HG03460 (cell line): ENCODE results near the gene AP1G1.
"Not testable (repeated sequence)": the region's sequence is repeated elsewhere in the genome, so short reads cannot be mapped to it uniquely, and the experiment has no call there.

ENCODE experiments used
- ATAC-seq: cut with Tn5 transposase; IDR thresholded peaks from one replicate; pipeline ENCODE4 v1.9.1; 2021; ENCODE audit not compliant: unreplicated experiment

The AP1G1 gene

DNA sequence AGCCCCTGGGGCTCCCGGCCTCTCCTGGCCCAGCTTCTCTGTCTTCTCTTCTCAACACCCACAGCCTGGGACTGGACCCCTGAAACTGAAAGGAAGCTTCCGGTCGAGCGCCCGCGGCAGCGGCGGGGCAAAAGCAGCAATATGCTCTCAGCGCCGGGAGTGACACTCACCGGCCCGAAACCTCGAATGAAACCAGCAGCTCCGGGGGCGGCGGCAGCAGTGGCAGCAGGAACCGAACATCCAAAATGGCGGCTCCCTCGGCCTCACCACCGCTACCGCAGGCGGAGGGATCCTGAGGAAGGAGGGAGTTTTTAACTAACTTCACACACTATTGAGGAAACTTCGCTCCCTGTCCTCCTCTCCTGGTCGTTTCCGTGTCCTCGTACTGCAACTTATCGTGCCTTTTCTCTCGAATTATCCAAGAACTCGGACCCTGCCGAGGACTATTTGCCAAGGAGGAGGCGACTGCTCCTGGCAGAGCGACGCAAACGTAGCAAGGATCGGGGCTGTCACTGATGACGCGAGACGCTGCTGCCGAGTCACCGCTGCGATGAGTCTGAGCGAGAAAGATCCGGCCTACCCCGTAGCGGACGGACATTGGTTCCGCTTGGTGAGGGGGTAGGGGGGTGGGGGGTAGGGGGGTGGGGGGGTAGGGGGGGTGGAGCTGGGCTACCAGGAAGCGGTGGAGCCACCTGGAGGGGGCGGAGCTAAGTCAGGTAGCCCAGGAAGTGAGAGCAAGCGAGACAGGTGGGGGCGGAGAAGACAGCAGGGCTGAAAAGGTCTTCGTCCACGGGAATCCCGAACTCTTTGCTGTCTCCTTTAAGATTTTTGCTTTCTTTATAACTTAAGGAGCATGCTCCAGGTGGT lies at the start of gene AP1G1:
TSS of gene AP1G1 (minus strand) at position 242 of the 867 bp plus-strand sequence. CDS start 19,355 bp downstream, outside the sequence.
- ATAC-seq: peak; percentile 71

- no peak for ATAC-seq
Measured at GRCh38 chr16:71855937-71856662, 47.5 kb upstream of the AP1G1 start.

- ATAC-seq: no peak
Measured at GRCh38 chr16:71854369-71854948, 45.8 kb upstream of the AP1G1 start.

DNA sequence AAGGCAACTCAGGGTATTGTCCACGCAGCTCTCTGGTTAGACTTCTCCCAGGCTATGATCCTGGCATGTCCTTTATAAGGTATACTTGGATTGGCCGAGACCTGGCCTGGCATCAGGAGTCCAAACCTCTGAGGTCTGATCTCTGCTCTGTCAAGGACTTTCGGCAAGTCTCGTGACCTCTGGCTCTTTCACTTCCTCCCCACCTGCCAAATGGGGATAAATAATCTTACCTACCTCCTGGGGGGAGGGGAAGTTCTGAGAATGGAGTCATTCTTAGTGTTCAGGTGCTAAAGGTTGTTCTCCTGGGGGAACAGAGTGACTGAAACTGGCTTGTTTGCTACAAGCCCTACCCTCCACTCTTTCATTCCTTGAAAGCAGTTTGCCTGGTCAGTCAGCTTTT lies 44.8 kb upstream of the AP1G1 start:
- peak; percentile 78 for ATAC-seq

DNA sequence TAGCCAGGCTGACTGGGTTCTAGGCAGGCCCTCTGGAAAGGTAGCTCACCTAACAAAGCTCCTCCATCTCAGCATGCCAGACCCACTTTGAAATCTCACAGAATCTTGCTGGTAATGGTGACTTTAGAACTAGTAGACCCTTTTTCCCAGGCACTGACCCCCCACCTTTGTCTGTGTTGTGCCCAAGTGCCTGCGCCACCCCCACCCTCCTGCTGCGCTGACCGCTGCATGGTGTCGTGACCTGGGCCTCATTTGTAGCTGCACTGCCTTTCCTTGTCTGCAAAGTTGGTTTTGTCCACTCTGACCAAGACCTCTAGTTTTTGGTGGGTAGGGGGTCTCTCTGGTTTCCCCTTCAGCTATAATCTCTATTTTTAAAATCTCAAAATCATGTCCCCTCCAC lies 43.9 kb upstream of the AP1G1 start:
- no peak for ATAC-seq

DNA sequence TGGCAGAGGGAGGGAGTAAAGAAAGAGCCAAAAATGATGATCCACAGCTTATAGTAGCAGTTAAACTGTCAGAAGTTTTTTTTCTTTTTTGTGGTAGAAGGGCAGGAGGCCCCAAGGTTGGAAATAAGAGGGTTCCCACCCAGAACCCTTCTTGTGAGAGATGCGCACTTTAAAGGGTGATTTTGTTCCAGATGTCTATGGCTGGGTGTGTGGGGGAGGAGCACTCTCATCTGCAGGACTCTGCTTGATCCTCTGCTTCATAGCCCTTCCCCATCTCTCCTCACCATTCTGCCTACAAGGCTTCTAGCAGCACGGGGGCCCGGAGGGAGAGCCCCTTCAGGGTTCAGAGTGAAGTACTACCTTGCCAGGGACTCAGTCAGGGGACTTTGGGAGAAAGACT lies 43.5 kb upstream of the AP1G1 start:
- no peak for ATAC-seq

GRCh38 chr16:71851746-71852145 lies 43.1 kb upstream of the AP1G1 start:
- ATAC-seq: no peak

DNA sequence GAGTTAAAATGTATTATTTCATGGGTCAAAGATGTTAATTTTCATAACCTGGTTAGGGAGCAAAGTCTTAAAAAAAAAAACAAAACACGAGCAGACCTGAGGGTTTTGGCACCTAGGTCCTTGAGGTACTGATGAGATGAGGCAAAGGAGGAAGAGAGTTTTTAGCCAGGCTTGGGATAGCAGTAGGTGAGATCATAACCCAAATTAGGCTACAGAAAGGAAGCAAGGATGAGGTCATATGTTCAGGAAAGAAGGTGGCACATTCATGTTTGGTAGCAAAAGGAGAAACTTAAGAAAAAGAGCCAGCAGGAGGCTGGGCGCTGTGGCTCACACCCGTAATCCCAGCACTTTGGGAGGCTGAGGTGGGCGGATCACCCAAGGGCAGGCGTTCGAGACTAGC lies 40.0 kb upstream of the AP1G1 start:
- no peak for ATAC-seq

DNA sequence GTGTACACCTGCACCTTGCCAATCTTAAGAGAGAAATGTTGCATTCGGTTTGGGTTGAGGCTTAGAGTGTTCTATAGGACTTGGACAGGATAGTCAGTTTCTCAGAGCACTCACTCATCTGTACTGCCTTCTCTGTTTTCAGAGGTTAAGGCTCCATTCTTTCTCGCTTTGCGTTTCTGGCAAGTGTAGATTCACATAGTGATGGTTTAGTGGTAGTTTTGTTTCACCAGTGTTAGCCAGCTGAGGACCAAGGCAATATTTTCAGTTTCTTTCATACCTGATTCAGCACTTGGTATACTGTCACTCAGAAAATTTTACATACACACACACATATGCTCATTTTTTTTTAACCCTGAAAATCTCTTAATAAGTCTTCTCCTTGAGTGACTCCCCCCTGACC lies 38.5 kb upstream of the AP1G1 start:
- ATAC-seq: no peak

DNA sequence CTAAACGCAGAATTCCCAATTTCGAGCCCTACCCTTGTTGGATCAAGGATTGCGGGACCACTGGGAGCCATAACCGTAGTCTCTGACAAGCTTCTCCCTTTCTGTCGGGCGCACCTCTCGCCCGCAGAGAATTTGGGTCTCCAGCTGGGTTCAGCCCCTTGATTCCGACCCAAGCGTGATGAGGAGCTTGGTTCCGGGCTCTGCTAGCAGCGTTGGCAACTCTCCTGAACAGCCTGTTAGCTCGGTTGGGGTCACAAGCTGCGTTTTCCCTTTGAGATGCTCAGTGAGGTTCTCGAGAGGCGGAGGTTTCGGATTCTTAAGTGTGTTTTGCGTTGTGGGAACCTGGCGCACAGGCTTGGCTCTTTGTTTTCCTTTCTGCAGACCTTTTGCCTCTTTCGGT lies 37.8 kb upstream of the AP1G1 start:
- ATAC-seq: no peak

DNA sequence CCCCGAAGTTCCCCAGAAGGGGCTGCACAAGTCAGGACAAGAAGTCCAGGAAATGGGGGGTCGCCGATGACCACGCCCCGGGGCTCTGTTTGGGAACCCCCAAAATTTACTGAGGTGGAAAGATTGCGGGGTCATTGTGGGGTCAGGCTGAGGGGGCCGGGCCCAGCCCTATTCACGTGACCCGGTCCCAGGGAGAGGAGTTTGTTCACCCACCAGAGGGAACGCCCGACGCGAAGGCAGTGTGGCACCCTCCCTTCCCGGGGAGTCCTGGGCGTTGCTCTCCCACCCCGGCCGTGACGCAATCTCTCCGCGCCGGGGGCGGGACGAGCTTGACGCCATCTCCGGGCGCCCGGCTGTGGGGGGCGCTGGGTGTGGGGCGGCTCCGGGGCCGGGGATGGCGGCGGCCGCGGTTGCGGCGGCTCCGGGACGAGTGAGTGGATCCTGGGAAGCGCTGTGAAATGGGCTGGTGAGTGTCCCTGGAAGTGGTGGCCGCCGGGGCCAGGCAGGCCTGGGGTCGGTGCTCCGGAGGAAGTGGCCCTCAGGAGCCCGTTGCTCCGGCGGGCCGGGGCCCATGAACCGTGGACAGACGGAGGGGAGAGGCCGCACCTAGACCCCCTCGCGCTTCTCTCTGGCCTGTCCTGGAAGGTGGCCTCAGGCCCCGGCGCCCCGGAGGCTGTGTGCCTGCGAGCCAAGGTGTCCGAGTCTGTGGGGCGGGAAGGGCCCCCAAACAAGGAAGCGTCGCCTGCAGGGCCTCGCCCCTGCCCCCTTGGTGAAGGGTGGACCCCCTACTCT lies 37.2 kb upstream of the AP1G1 start, which contains the start of gene ATXN1L:
TSS of gene ATXN1L (plus strand) at position 338 of the 792 bp plus-strand sequence. CDS start 3,765 bp downstream, outside the sequence.
- peak; percentile 73 for ATAC-seq

DNA sequence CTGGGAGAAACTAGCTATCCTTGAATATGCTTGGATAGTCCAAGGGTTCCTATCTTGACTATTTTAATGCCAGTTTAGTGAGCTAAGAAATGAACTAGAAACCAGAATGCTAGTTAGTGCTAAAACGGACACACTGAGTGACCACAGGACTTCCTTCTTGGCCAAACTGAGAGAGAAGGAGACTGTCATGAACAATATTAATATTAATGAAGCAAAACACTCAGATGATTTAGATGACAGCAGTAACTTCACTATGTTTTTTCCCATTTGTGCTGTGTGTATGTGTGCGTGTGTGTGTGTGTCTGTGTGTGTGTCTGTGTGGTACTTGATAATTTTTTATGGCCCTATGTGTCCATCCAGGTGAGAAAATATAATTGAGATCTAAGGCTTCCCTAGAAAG lies 34.9 kb upstream of the AP1G1 start:
- no peak for ATAC-seq

- ATAC-seq: no peak
Measured at GRCh38 chr16:71840052-71840451, 31.4 kb upstream of the AP1G1 start.

DNA sequence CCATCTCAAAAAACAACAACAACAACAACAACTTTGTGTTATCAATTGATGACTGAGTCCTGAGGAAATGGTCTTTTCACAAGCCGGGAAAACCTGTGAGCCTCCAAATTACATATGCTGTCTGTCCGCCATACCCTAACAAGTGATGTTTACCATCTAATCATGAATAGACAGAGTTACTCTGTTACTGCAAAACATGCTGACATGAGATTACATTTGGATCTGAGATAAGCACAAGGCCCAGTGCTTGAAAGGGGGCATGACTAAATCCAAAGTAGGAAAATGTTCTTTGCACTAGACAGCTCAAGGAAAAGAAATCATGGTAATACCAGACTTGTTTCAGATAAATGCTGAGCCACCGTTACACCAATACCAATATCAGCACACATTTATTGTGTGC lies 28.5 kb upstream of the AP1G1 start:
- ATAC-seq: no peak

DNA sequence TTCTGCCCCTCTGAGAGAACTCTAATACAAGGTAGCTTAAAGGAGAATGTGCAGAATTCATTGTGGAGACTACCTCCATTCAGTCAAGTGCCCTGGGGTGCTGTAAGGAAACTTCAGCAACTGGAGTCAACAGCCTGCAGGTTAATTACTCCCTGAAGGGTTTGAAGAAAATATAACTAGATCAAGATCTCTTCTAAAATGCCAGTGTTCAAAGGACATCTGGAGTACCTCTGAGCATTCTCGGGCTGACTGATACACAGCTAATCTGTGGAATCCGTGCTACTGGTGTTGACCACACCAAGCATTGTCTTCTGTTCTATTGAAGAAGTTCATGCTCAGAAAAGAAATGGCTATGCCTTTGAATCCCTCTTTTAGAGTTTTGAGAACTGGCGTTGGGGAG lies 25.7 kb upstream of the AP1G1 start:
- ATAC-seq: no peak

DNA sequence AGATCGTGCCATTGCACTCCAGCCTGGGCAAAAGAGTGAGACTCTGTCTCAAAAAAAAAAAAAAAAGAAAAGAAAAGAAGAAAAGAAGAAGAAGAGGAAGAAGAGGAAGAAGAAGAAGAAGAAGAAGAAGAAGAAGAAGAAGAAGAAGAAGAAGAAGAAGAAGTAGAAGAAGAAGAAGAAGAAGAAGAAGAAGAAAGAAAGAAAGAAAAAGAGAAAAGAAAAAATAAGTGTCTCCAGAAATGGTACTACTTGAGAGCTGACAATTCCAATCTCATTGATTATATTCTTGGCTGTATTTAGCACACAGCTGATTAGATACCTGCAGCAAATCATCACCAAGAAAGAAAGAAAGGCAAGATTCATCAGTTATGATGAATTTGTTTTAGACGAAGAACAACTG lies 23.5 kb upstream of the AP1G1 start:
- ATAC-seq: not testable (repeated sequence)

DNA sequence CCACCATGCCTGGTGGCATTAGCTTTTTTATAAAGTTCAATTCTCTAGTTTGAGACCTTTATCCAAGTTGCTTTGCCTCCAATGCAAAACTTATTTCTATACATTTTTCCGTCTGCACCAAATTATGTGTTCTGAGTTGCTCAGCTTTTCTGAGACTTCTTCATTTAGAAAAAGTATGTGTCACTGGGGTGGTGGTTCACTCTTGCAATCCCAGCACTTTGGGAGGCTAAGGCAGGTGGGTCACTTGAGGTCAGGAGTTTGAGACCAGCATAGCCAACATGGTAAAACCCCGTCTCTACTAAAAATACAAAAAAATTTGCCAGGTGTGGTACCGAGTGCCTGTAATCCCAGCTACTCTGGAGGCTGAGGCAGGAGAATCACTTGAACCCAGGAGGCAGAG lies 23.1 kb upstream of the AP1G1 start:
- ATAC-seq: not testable (repeated sequence)

DNA sequence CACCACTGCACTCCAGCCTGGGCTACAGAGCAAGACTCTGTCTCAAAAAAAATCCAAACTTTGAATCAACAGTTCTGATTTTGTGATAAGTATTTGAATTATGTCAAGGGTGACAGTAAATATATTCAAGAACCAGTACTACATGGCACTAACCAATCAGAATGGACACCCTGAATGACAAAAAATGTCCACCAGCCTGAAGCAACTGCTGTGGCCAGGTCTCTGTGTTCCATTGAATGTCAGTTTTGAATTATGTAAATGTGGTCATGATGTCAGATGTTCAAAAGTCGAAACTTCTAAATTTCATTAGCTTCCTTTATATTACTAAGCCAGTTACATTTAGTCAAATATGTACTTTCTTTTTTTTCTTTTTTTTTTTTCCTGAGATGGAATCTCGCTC lies 21.7 kb upstream of the AP1G1 start:
- no peak for ATAC-seq

- ATAC-seq: no peak
Measured at GRCh38 chr16:71826533-71827017, 17.9 kb upstream of the AP1G1 start.

- peak; percentile 4 for ATAC-seq
Measured at GRCh38 chr16:71817155-71817500, 8.5 kb upstream of the AP1G1 start.

- no peak for ATAC-seq
Measured at GRCh38 chr16:71811261-71811803, 2.7 kb upstream of the AP1G1 start.
